B cell (primary cell): Measurements from ENCODE around the gene BROX. TPM values are rescaled to one million over a fixed set of nuclear protein-coding genes. Genes with fewer than 3 reads are reported as not detected.

Experiments used
- ATAC-seq: fragments of 200-7000 bp; cut with Tn5 transposase; one replicate; pipeline ENCODE4 v1.10.0; 2021; ENCODE audit warnings: low read depth, mild to moderate bottlenecking, moderate number of reproducible peaks, moderate library complexity
- CTCF ChIA-PET: fragments of 350-600 bp; sonication (Branson Sonifier 250); formaldehyde crosslinking; loops from one replicate; lab custom pipeline; 2021; ENCODE audit warnings: antibody characterized with exemption, inconsistent platforms; lab: Charles Lee
- POLR2A ChIA-PET: fragments of 350-600 bp; sonication (Branson Sonifier 250); formaldehyde crosslinking; loops from one replicate; lab custom pipeline; 2021; ENCODE audit warnings: antibody characterized with exemption; lab: Charles Lee
- DNase-seq: peaks from one replicate; pipeline ENCODE4 v3.0.0; 2013
- H2AFZ ChIP-seq: 2 replicates; pipeline ENCODE4 v1.6.1; 2012; ENCODE audit warnings: mild to moderate bottlenecking, low read depth, low read length; ENCODE audit not compliant: insufficient read depth, poor library complexity, severe bottlenecking
- H3K27ac ChIP-seq, 2 donors: 1 replicate in 1 of 2; 2 replicates in 1 of 2; pipeline ENCODE4 v1.5.1; 2012 to 2013; ENCODE audit warnings: low read length in 2 of 2, mild to moderate bottlenecking in 2 of 2, moderate library complexity in 1 of 2
- H3K27me3 ChIP-seq, 4 experiments: fragments of 200-600 bp in 1 of 4; sonication (generic) in 1 of 4; replicated peaks in 1 of 4; 1 replicate in 2 of 4; 2 replicates in 2 of 4; pipeline versions ENCODE4 v1.6.1 to v1.7.0; 2013 to 2016; ENCODE audit warnings: low read length in 3 of 4, mild to moderate bottlenecking in 2 of 4, mixed read lengths in 1 of 4, moderate library complexity in 1 of 4; ENCODE audit not compliant: insufficient read depth in 4 of 4, control insufficient read depth in 3 of 4; ENCODE audit errors: control extremely low read depth in 1 of 4
- H3K36me3 ChIP-seq, 2 experiments: replicated peaks in 1 of 2; 1 replicate in 1 of 2; 2 replicates in 1 of 2; pipeline versions ENCODE4 v1.6.1 to v1.7.1; 2013; ENCODE audit warnings: low read length in 1 of 2; ENCODE audit not compliant: insufficient read depth in 2 of 2, control insufficient read depth in 1 of 2; ENCODE audit errors: control extremely low read depth in 1 of 2, extremely low read depth in 1 of 2
- H3K4me1 ChIP-seq, 2 donors: fragments of 200-600 bp in 1 of 2; sonication (generic) in 1 of 2; 1 replicate in 1 of 2; 2 replicates in 1 of 2; pipeline versions ENCODE4 v1.5.1 to v1.6.1; 2013 to 2017; ENCODE audit warnings: low read length in 2 of 2; ENCODE audit not compliant: control insufficient read depth in 2 of 2, insufficient read depth in 2 of 2
- H3K4me2 ChIP-seq: replicated peaks from 2 replicates; pipeline ENCODE3; 2012; ENCODE audit warnings: mild to moderate bottlenecking, low read depth, low read length; ENCODE audit not compliant: poor library complexity, severe bottlenecking
- H3K4me3 ChIP-seq, 5 experiments: fragments of 200-600 bp in 1 of 5; sonication (generic) in 1 of 5; 1 replicate in 3 of 5; 2 replicates in 2 of 5; pipeline versions ENCODE4 v1.5.1 to v1.7.0; 2011 to 2016; ENCODE audit warnings: low read length in 4 of 5, mild to moderate bottlenecking in 4 of 5, low read depth in 2 of 5, control low read depth in 1 of 5, moderate library complexity in 1 of 5; ENCODE audit not compliant: insufficient read depth in 1 of 5; ENCODE audit errors: control extremely low read depth in 1 of 5, extremely low read depth in 1 of 5
- H3K79me2 ChIP-seq: fragments of 200-600 bp; sonication (generic); one replicate; pipeline ENCODE4 v1.6.0; 2016; ENCODE audit warnings: low read length; ENCODE audit not compliant: control insufficient read depth, insufficient read depth
- H3K9ac ChIP-seq: fragments of 200-600 bp; sonication (generic); 2 replicates; pipeline ENCODE4 v1.6.1; 2017; ENCODE audit warnings: mild to moderate bottlenecking, low read length, moderate library complexity
- H3K9me3 ChIP-seq, 3 donors: one replicate each; pipeline versions ENCODE4 v1.6.1 to v1.7.1; 2013; ENCODE audit warnings: low read length in 2 of 3; ENCODE audit not compliant: control insufficient read depth in 2 of 3, insufficient read depth in 1 of 3; ENCODE audit errors: control extremely low read depth in 1 of 3
- H4K20me1 ChIP-seq: 2 replicates; pipeline ENCODE4 v1.6.0; 2012; ENCODE audit warnings: mild to moderate bottlenecking, low read length; ENCODE audit not compliant: insufficient read depth, control insufficient read depth, poor library complexity, severe bottlenecking
- H3K27ac Mint-ChIP-seq: one replicate; pipeline ENCODE4 v1.8.0; 2021; ENCODE audit warnings: mixed read lengths
- H3K27me3 Mint-ChIP-seq: one replicate; pipeline ENCODE4 v1.8.0; 2021; ENCODE audit warnings: mixed read lengths
- H3K4me1 Mint-ChIP-seq: one replicate; pipeline ENCODE4 v1.8.0; 2021; ENCODE audit warnings: mixed read lengths
- H3K4me3 Mint-ChIP-seq: one replicate; pipeline ENCODE4 v1.8.0; 2021; ENCODE audit warnings: mixed read lengths
- H3K9me3 Mint-ChIP-seq: one replicate; pipeline ENCODE4 v1.8.0; 2022; ENCODE audit warnings: mixed read lengths; ENCODE audit not compliant: insufficient read depth
- EZH2 ChIP-seq: IDR thresholded peaks from 2 replicates; pipeline ENCODE4 v1.6.1; 2012; ENCODE audit warnings: borderline replicate concordance, low read depth, mild to moderate bottlenecking, moderate library complexity, low read length; ENCODE audit not compliant: insufficient read depth, poor library complexity, severe bottlenecking
- WGBS: methylation state at CpG from one replicate; pipeline ENCODE4 v1.1.5; 2013; ENCODE audit warnings: missing lambda C conversion rate; ENCODE audit not compliant: insufficient coverage; 5-methylcytosine and 5-hydroxymethylcytosine counted together
- intact Hi-C: fragments of 100-400 bp; cut with micrococcal nuclease; formaldehyde crosslinking; loops from one replicate; pipeline ENCODE4 v1.10.0; 2022
- polyA plus RNA-seq: library from polyadenylated mRNA; depleted of rRNA; stranded (reverse); fragments of >200 nt; gene quantifications from 2 replicates; pipeline ENCODE4 v1.2.3, GENCODE V29; 2012
- total RNA-seq, 2 donors: library from RNA; stranded (reverse); fragments of 120-200 nt in 1 of 2; gene quantifications; 1 replicate in 1 of 2; 2 replicates in 1 of 2; pipeline versions ENCODE4 v1.2.3 to v1.2.4, GENCODE V29; 2013 to 2022
- TF ChIP-seq, protein P1 (sequence below): fragments of 200-600 bp; IDR thresholded peaks from one replicate; pipeline ENCODE4 v1.8.0; 2022; ENCODE audit warnings: antibody characterized with exemption, mild to moderate bottlenecking

The BROX gene
- total and polyA plus RNA-seq, 2 donors (not counting 1 experiment from before 2014, with no cell fraction given), result 8.7 to 57.8 TPM

DNA sequence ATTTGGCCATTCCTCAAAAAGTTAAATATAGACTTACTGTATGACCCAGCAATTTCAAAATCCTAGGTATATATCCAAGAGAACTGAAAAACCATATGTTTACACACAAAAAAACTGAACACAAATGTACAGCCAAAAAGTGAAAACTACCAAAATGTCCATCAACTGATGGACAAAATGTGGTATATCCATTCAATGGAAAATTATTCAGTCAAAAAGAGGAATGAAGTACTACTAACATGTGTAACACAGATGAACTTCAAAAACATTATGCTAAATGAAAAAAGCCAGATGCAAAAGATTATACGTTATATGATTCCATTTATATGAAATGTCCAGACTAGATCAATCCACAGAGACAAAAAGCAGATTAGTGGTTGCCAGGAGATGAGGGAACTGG lies 8.1 kb upstream of the BROX start:
- CTCF ChIA-PET, result interaction anchor here (0.6 kb wide), 1 partner anchor 20 kb away, joined by 3 read pairs; no protein-coding TSS in a partner anchor

GRCh38 chr1:222706815-222707214 lies 5.5 kb upstream of the BROX start:
- peaks cover 3 to 6% (median 4%) of the 10 kb centered on the region in 3 donors for H3K9me3 ChIP-seq

More for the DNA sequence above, 8.1 kb upstream of the BROX start:
- H3K4me1 ChIP-seq, result peaks cover 9 to 24% of the 10 kb centered on the region in 2 donors
- H3K4me2 ChIP-seq, result no peak overlapping the region
- peaks cover 3 to 6% (median 4%) of the 10 kb centered on the region in 3 donors for H3K9me3 ChIP-seq
- DNase-seq, result no peak
- H3K79me2 ChIP-seq, result peaks cover 97% of the 10 kb centered on the region
- Mint-ChIP-seq H3K27me3 (no peaks in the 10 kb centered on the region), H3K9me3 (peaks cover 3% of the 10 kb centered on the region), H3K4me3 (no peak overlapping the region), H3K4me1 (peaks cover 48% of the 10 kb centered on the region), H3K27ac (no peak overlapping the region)
- H4K20me1 ChIP-seq, result peaks cover 90% of the 10 kb centered on the region
- no peak overlapping the region for H3K27ac ChIP-seq
- ATAC-seq, result no peak
- TF ChIP-seq EZH2, result no peak
- TF ChIP-seq, protein P1, sequence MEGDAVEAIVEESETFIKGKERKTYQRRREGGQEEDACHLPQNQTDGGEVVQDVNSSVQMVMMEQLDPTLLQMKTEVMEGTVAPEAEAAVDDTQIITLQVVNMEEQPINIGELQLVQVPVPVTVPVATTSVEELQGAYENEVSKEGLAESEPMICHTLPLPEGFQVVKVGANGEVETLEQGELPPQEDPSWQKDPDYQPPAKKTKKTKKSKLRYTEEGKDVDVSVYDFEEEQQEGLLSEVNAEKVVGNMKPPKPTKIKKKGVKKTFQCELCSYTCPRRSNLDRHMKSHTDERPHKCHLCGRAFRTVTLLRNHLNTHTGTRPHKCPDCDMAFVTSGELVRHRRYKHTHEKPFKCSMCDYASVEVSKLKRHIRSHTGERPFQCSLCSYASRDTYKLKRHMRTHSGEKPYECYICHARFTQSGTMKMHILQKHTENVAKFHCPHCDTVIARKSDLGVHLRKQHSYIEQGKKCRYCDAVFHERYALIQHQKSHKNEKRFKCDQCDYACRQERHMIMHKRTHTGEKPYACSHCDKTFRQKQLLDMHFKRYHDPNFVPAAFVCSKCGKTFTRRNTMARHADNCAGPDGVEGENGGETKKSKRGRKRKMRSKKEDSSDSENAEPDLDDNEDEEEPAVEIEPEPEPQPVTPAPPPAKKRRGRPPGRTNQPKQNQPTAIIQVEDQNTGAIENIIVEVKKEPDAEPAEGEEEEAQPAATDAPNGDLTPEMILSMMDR, result no peak
- no peak overlapping the region for H3K9ac ChIP-seq
- intact Hi-C loops, result no loop called here
- WGBS, result no CpG with 5 or more reads among the region's 1 CpG
- no peak overlapping the region for H3K4me3 ChIP-seq
- POLR2A ChIA-PET, result no interaction called here
- H3K27me3 ChIP-seq, result no peaks in the 10 kb centered on the region
- H3K36me3 ChIP-seq, result peaks cover 13 to 67% of the 10 kb centered on the region in 2 experiments
- no peak overlapping the region for H2AFZ ChIP-seq

More at GRCh38 chr1:222706815-222707214, 5.5 kb upstream of the BROX start:
- H2AFZ ChIP-seq, result no peak overlapping the region
- H3K4me2 ChIP-seq, result no peak overlapping the region
- H3K36me3 ChIP-seq, result peaks cover 10 to 54% of the 10 kb centered on the region in 2 experiments
- DNase-seq (no peak), ATAC-seq (no peak)
- no peak overlapping the region for H3K27ac ChIP-seq
- WGBS, result no CpG with 5 or more reads among the region's 4 CpGs
- H3K4me1 Mint-ChIP-seq, result peaks cover 67% of the 10 kb centered on the region
- POLR2A ChIA-PET, result no interaction called here
- peaks cover 3% of the 10 kb centered on the region for H3K9me3 Mint-ChIP-seq
- H4K20me1 ChIP-seq, result peaks cover 82% of the 10 kb centered on the region
- H3K27me3 ChIP-seq, result no peaks in the 10 kb centered on the region
- peaks cover 26 to 39% of the 10 kb centered on the region in 2 donors for H3K4me1 ChIP-seq
- CTCF ChIA-PET, result interaction anchor here (1.0 kb wide), 1 partner anchor 10 kb away, joined by 3 read pairs; no protein-coding TSS in a partner anchor
- H3K79me2 ChIP-seq, result peaks cover 98% of the 10 kb centered on the region
- no peaks in the 10 kb centered on the region for H3K27me3 Mint-ChIP-seq
- intact Hi-C loops, result no loop called here
- H3K4me3 ChIP-seq, result no peak overlapping the region
- no peak overlapping the region for H3K27ac Mint-ChIP-seq
- H3K9ac ChIP-seq, result no peak overlapping the region
- H3K4me3 Mint-ChIP-seq, result no peak overlapping the region
- TF ChIP-seq, protein P1, result peak; percentile 47
- TF ChIP-seq EZH2, result no peak
